CD4-positive, alpha-beta T cell treated with Interleukin-4 for 4 hours (primary cell): ENCODE measurements around the gene RPS2.
"Not testable (repeated sequence)": the region's sequence is repeated elsewhere in the genome, so short reads cannot be mapped to it uniquely, and the experiment has no call there.

Source experiments
- DNase-seq: peaks from one replicate; pipeline ENCODE4 v3.0.0-alpha.2; 2020

The RPS2 gene

GRCh38 chr16:1962161-1963153 lies 2.2 kb downstream of the RPS2 start:
- DNase-seq: not testable (repeated sequence)

GRCh38 chr16:1961651-1962067 lies 3.0 kb downstream of the RPS2 start:
- DNase-seq: no peak

GRCh38 chr16:1960665-1961630 lies 3.7 kb downstream of the RPS2 start:
- DNase-seq: no peak

GRCh38 chr16:1959269-1960039 lies 5.2 kb downstream of the RPS2 start, which contains the start of gene NDUFB10:
Gene NDUFB10, plus strand, starts transcription at chr16:1959538. Its CDS starts 87 bp downstream, at chr16:1959625.
- peak; percentile 86 for DNase-seq

- no peak for DNase-seq
Observed at GRCh38 chr16:1958715-1959268, 5.8 kb downstream of the RPS2 start.

- DNase-seq: not testable (repeated sequence)
Observed at GRCh38 chr16:1958143-1958491, 6.5 kb downstream of the RPS2 start.

- DNase-seq: not testable (repeated sequence)
Observed at GRCh38 chr16:1957434-1958142, 7.0 kb downstream of the RPS2 start.

GRCh38 chr16:1953734-1954133 lies 10.9 kb downstream of the RPS2 start:
- no peak for DNase-seq

- no peak for DNase-seq
Observed at GRCh38 chr16:1950559-1950958, 14.1 kb downstream of the RPS2 start.

- no peak for DNase-seq
Observed at GRCh38 chr16:1950047-1950446, 14.6 kb downstream of the RPS2 start.

- no peak for DNase-seq
Observed at GRCh38 chr16:1949507-1949906, 15.1 kb downstream of the RPS2 start.

- no peak for DNase-seq
Observed at GRCh38 chr16:1947369-1947670, 17.3 kb downstream of the RPS2 start.

- no peak for DNase-seq
Observed at GRCh38 chr16:1946495-1947368, 17.9 kb downstream of the RPS2 start.

GRCh38 chr16:1945559-1946391 lies 18.9 kb downstream of the RPS2 start:
- no peak for DNase-seq

- DNase-seq: no peak
Observed at GRCh38 chr16:1944612-1945199, 19.9 kb downstream of the RPS2 start.

- peak; percentile 97 for DNase-seq
Observed at GRCh38 chr16:1942810-1943726, 21.6 kb downstream of the RPS2 start, which contains the start of gene MSRB1. Gene MSRB1, minus strand, starts transcription at chr16:1943199. Its CDS starts 43 bp downstream, at chr16:1943156.

GRCh38 chr16:1942047-1942809 lies 22.4 kb downstream of the RPS2 start:
- DNase-seq: no peak
